Panc1 (cell line): Measurements from ENCODE around the gene IFNE. TPM values are rescaled to one million over a fixed set of nuclear protein-coding genes. Genes with fewer than 3 reads are reported as not detected.

Experiments used
- ATAC-seq: fragments of 200-7000 bp; cut with Tn5 transposase; 2 replicates; pipeline ENCODE4 v1.9.1; 2020; ENCODE audit warnings: mild to moderate bottlenecking, moderate library complexity
- BruUV-seq: library from RNA; stranded (reverse); fragments of 400-500 nt; replicated peaks from 2 replicates; lab custom pipeline; 2021; lab: Mats Ljungman, UMichigan
- CTCF ChIA-PET: fragments of 300-600 bp; sonication (Branson Sonifier 250); formaldehyde crosslinking; loops from one replicate; lab custom pipeline; 2022; ENCODE audit warnings: antibody characterized with exemption; lab: Charles Lee
- POLR2A ChIA-PET: fragments of 300-600 bp; sonication (Branson Sonifier 250); formaldehyde crosslinking; loops from one replicate; lab custom pipeline; 2022; ENCODE audit warnings: antibody characterized with exemption; lab: Charles Lee
- DNase-seq: peaks from one replicate; pipeline ENCODE4 v3.0.0-alpha.2; 2010; ENCODE audit warnings: low read depth, low spot score
- H3K27ac ChIP-seq: 2 replicates; pipeline ENCODE4 v1.5.1; 2011; ENCODE audit warnings: mild to moderate bottlenecking, low read length, inconsistent platforms
- H3K27me3 ChIP-seq: fragments of 200-500 bp; sonication (Bioruptor generic); 2 replicates; pipeline ENCODE4 v1.6.0; 2014; ENCODE audit warnings: low read length, inconsistent platforms; ENCODE audit not compliant: control insufficient read depth, insufficient read depth
- H3K36me3 ChIP-seq: fragments of 200-500 bp; sonication (Bioruptor generic); 2 replicates; pipeline ENCODE4 v1.5.1; 2014; ENCODE audit warnings: inconsistent platforms, mild to moderate bottlenecking, low read length, moderate library complexity; ENCODE audit not compliant: control insufficient read depth, insufficient read depth
- H3K4me1 ChIP-seq: 2 replicates; pipeline ENCODE4 v1.5.1; 2011; ENCODE audit warnings: inconsistent platforms, mild to moderate bottlenecking, low read length, moderate library complexity; ENCODE audit not compliant: control insufficient read depth, insufficient read depth
- H3K4me3 ChIP-seq, 2 experiments: 2 replicates each; pipeline ENCODE4 v1.5.1; 2011 to 2012; ENCODE audit warnings: low read depth in 2 of 2, low read length in 2 of 2, mild to moderate bottlenecking in 2 of 2, inconsistent platforms in 1 of 2, moderate library complexity in 1 of 2
- H3K9me3 ChIP-seq: fragments of 200-500 bp; sonication (Bioruptor generic); 2 replicates; pipeline ENCODE4 v1.5.1; 2014; ENCODE audit warnings: low read depth, mild to moderate bottlenecking, inconsistent platforms, low read length, moderate library complexity; ENCODE audit not compliant: control insufficient read depth, insufficient read depth
- POLR2AphosphoS5 ChIP-seq: IDR thresholded peaks from 2 replicates; pipeline ENCODE4 v1.6.1; 2012; ENCODE audit warnings: mild to moderate bottlenecking, low read depth, low read length, moderate library complexity
- SIN3A ChIP-seq: IDR thresholded peaks from 2 replicates; pipeline ENCODE4 v1.6.1; 2012; ENCODE audit warnings: low read depth, mild to moderate bottlenecking, low read length, moderate library complexity, borderline replicate concordance; ENCODE audit not compliant: insufficient read depth
- TCF7L2 ChIP-seq: IDR thresholded peaks from 2 replicates; pipeline ENCODE4 v1.6.1; 2011; ENCODE audit warnings: mild to moderate bottlenecking, low read depth, low read length, inconsistent platforms
- in situ Hi-C: cut with HindIII; loops from 2 replicates; pipeline ENCODE4 v1.10.0; 2016; ENCODE audit warnings: low sequenced_read_pairs, low pct_unique_long_range_greater_than_20kb
- intact Hi-C: fragments of 100-400 bp; cut with micrococcal nuclease; formaldehyde crosslinking; loops from one replicate; pipeline ENCODE4 v1.10.0; 2022; ENCODE audit not compliant: unreplicated experiment
- total RNA-seq: library from RNA; stranded (reverse); gene quantifications from one replicate; pipeline ENCODE4 v1.2.1, GENCODE V29; 2021; ENCODE audit not compliant: unreplicated experiment
- TF ChIP-seq, protein P1 (sequence below), 2 experiments: IDR thresholded peaks; 2 replicates each; pipeline ENCODE4 v1.6.1; 2011 to 2012; ENCODE audit warnings: low read depth in 2 of 2, control low read depth in 1 of 2, low read length in 1 of 2, mild to moderate bottlenecking in 1 of 2, moderate library complexity in 1 of 2; ENCODE audit not compliant: insufficient read depth in 1 of 2
- TF ChIP-seq, protein P2 (sequence below): fragments of 450-650 bp; IDR thresholded peaks from 2 replicates; pipeline ENCODE4 v1.5.1; 2017; ENCODE audit warnings: mild to moderate bottlenecking

IFNE gene
- total RNA-seq, 1 experiment from 2014 or later = 0.44 TPM

DNA sequence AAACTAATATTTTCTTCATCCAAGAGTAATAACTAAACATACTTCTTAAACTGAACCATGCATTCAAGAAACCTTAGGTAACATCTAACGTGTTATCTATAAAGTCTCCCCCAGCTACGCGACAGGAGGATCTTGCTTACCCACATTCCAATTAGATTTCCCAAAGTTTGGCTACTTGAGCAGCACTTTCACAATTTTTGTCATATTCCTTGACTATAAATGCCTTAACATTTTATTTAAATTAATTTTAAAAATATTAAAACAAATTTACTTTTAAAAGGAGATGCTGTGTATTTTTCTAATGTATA, 25.3 kb upstream of the IFNE start:
- TF ChIP-seq, protein P1, sequence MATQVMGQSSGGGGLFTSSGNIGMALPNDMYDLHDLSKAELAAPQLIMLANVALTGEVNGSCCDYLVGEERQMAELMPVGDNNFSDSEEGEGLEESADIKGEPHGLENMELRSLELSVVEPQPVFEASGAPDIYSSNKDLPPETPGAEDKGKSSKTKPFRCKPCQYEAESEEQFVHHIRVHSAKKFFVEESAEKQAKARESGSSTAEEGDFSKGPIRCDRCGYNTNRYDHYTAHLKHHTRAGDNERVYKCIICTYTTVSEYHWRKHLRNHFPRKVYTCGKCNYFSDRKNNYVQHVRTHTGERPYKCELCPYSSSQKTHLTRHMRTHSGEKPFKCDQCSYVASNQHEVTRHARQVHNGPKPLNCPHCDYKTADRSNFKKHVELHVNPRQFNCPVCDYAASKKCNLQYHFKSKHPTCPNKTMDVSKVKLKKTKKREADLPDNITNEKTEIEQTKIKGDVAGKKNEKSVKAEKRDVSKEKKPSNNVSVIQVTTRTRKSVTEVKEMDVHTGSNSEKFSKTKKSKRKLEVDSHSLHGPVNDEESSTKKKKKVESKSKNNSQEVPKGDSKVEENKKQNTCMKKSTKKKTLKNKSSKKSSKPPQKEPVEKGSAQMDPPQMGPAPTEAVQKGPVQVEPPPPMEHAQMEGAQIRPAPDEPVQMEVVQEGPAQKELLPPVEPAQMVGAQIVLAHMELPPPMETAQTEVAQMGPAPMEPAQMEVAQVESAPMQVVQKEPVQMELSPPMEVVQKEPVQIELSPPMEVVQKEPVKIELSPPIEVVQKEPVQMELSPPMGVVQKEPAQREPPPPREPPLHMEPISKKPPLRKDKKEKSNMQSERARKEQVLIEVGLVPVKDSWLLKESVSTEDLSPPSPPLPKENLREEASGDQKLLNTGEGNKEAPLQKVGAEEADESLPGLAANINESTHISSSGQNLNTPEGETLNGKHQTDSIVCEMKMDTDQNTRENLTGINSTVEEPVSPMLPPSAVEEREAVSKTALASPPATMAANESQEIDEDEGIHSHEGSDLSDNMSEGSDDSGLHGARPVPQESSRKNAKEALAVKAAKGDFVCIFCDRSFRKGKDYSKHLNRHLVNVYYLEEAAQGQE (IDR thresholded peaks at IDR 0.05; ENCODE audit: insufficient read depth in 1 of 2, low read depth in 2 of 2, low read length in 1 of 2) = no peak
- no peak for TF ChIP-seq SIN3A
- no peak for TF ChIP-seq POLR2AphosphoS5
- TF ChIP-seq TCF7L2 = no peak
- TF ChIP-seq, protein P2, sequence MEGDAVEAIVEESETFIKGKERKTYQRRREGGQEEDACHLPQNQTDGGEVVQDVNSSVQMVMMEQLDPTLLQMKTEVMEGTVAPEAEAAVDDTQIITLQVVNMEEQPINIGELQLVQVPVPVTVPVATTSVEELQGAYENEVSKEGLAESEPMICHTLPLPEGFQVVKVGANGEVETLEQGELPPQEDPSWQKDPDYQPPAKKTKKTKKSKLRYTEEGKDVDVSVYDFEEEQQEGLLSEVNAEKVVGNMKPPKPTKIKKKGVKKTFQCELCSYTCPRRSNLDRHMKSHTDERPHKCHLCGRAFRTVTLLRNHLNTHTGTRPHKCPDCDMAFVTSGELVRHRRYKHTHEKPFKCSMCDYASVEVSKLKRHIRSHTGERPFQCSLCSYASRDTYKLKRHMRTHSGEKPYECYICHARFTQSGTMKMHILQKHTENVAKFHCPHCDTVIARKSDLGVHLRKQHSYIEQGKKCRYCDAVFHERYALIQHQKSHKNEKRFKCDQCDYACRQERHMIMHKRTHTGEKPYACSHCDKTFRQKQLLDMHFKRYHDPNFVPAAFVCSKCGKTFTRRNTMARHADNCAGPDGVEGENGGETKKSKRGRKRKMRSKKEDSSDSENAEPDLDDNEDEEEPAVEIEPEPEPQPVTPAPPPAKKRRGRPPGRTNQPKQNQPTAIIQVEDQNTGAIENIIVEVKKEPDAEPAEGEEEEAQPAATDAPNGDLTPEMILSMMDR = no peak
- no peak overlapping the region for H3K4me3 ChIP-seq
- H3K27ac ChIP-seq = peak overlapping the region; percentile 86
- H3K36me3 ChIP-seq = no peaks in the 10 kb centered on the region; the same call in 1 of the 2 replicates
- no peaks in the 10 kb centered on the region for H3K27me3 ChIP-seq
- no TSS peak for BruUV-seq
- H3K9me3 ChIP-seq = no peaks in the 10 kb centered on the region
- CTCF ChIA-PET = no interaction called here
- DNase-seq = no peak
- H3K4me1 ChIP-seq = peaks cover 70% of the 10 kb centered on the region
- in situ Hi-C loops (no loop called here), intact Hi-C loops (loop anchor here (10.0 kb wide), 1 partner anchor 47 kb away; no protein-coding TSS in a partner anchor)
- ATAC-seq = no peak
- POLR2A ChIA-PET = no interaction called here

DNA sequence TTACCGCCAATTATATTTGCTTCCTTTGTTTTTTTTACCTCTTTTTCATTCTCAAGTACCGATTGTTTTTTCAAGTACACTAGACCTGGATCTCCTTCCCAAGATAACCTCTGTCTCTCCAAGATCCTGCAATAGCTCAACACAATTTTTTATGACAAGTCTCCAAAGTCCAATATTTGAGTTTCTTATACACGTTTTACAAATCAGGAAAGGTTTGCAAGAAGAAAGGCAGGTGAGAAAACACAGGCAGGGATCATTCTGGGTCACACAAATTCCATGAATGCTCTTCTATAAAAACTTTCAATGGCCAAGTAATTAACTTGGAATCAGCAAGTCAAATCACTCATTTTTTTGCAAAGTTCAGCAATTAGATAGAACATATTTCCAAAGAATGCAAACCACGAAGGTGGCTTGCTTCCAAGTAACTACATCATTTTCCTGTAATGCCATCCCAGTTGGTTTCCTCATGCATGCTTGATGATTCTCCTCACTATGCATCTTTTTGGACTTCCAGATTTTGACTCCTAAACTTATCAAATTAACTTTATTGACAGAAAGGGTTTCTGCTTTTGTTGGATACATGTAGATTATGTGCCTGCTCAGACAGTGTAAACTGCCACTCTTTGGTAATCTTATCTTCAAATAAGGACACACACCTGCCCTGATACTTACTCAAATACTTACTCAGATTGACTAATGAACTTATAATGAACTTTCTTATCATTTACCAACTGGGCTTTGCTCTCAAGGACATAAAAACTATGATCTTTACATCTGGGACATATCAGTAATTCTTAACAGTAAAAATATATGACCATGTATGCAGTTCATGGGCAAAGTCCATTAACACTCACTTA, 24.7 kb upstream of the IFNE start:
- no peak; the same call in 1 of the 2 replicates for ATAC-seq
- Histone ChIP-seq H3K27ac (peak overlapping the region; percentile 86), H3K4me3 (no peak overlapping the region), H3K36me3 (no peaks in the 10 kb centered on the region; the same call in 1 of the 2 replicates), H3K4me1 (peaks cover 69% of the 10 kb centered on the region), H3K9me3 (no peaks in the 10 kb centered on the region), H3K27me3 (no peaks in the 10 kb centered on the region)
- TF ChIP-seq, protein P1 (IDR thresholded peaks at IDR 0.05; ENCODE audit: insufficient read depth in 1 of 2, low read depth in 2 of 2, low read length in 1 of 2) = no peak
- no peak; the same call in 1 of the 2 replicates for TF ChIP-seq POLR2AphosphoS5
- TF ChIP-seq TCF7L2 = no peak
- TF ChIP-seq SIN3A = no peak
- TF ChIP-seq, protein P2 = no peak
- intact Hi-C loops = loop anchor here (10.0 kb wide), 1 partner anchor 48 kb away; no protein-coding TSS in a partner anchor
- no TSS peak for BruUV-seq
- ChIA-PET CTCF (no interaction called here), POLR2A (no interaction called here)
- in situ Hi-C loops = no loop called here
- no peak for DNase-seq
